Measurements from ENCODE around the gene MT1A.

DNA sequence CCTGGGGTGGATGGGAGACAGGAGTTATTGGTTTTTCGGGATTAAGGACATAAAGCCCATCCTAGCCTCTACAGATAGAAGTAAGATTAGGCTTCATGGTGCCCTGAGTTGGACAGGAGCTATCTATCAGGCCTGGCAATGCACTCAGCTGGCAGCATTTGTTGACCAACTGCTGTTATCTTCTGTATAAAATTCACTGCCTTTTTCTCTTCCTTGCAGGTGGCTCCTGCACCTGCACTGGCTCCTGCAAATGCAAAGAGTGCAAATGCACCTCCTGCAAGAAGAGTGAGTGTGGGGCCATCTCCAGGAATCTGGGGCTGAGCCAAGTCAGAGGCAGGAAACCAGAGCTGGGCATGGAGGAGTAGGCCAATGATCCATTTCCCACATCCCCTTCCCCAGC lies 579 bp downstream of the MT1A start:
- no peak for TF ChIP-seq POLR2AphosphoS5 (IDR thresholded peaks at IDR 0.05)
- TF ChIP-seq, protein P1, sequence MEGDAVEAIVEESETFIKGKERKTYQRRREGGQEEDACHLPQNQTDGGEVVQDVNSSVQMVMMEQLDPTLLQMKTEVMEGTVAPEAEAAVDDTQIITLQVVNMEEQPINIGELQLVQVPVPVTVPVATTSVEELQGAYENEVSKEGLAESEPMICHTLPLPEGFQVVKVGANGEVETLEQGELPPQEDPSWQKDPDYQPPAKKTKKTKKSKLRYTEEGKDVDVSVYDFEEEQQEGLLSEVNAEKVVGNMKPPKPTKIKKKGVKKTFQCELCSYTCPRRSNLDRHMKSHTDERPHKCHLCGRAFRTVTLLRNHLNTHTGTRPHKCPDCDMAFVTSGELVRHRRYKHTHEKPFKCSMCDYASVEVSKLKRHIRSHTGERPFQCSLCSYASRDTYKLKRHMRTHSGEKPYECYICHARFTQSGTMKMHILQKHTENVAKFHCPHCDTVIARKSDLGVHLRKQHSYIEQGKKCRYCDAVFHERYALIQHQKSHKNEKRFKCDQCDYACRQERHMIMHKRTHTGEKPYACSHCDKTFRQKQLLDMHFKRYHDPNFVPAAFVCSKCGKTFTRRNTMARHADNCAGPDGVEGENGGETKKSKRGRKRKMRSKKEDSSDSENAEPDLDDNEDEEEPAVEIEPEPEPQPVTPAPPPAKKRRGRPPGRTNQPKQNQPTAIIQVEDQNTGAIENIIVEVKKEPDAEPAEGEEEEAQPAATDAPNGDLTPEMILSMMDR (IDR thresholded peaks at IDR 0.05; ENCODE audit: poor library complexity, severe bottlenecking): no peak
